Progenitor cell of endocrine pancreas (in vitro differentiated cells): ENCODE results near the gene GABRD. TPM values are rescaled to one million over a fixed set of nuclear protein-coding genes. Genes with fewer than 3 reads are reported as not detected.

Source experiments
- DNase-seq: peaks from one replicate; pipeline ENCODE4 v3.0.0; 2021; ENCODE audit warnings: low spot score; ENCODE audit not compliant: unreplicated experiment
- H3K27ac Mint-ChIP-seq: 2 replicates; pipeline ENCODE4 v1.8.0; 2021; ENCODE audit warnings: mild to moderate bottlenecking, moderate library complexity, mixed read lengths
- H3K27me3 Mint-ChIP-seq: 2 replicates; pipeline ENCODE4 v1.8.0; 2021; ENCODE audit warnings: mixed read lengths
- H3K36me3 Mint-ChIP-seq: 2 replicates; pipeline ENCODE4 v1.8.0; 2022; ENCODE audit warnings: mixed read lengths; ENCODE audit not compliant: insufficient read depth
- H3K4me1 Mint-ChIP-seq: 2 replicates; pipeline ENCODE4 v1.8.0; 2021; ENCODE audit warnings: low read depth, mixed read lengths
- H3K4me3 Mint-ChIP-seq: 2 replicates; pipeline ENCODE4 v1.8.0; 2021; ENCODE audit warnings: low read depth, mild to moderate bottlenecking, moderate library complexity, mixed read lengths
- H3K9me3 Mint-ChIP-seq: 2 replicates; pipeline ENCODE4 v1.8.0; 2021; ENCODE audit warnings: low read depth, mixed read lengths
- CTCF ChIP-seq: fragments of 200-600 bp; sonication (generic); IDR thresholded peaks from one replicate; pipeline ENCODE4 v1.5.0; 2021; ENCODE audit warnings: antibody characterized with exemption, mild to moderate bottlenecking; ENCODE audit not compliant: unreplicated experiment
- total RNA-seq: library from RNA; stranded (reverse); gene quantifications from 2 replicates; pipeline ENCODE4 v1.2.1, GENCODE V29; 2021

Gene GABRD
- total RNA-seq, 1 donor from 2014 or later: not detected

- no peaks in the 10 kb centered on the region for H3K9me3 Mint-ChIP-seq
- peak; percentile 70 for DNase-seq
- H3K36me3 Mint-ChIP-seq: no peaks in the 10 kb centered on the region
- TF ChIP-seq CTCF: no peak
- no peak within 1 kb of the TSS for H3K27ac Mint-ChIP-seq
- peak within 1 kb of the TSS; percentile 48 for H3K4me3 Mint-ChIP-seq
- H3K4me1 Mint-ChIP-seq: peaks cover 3% of the 10 kb centered on the region
- peaks cover 19% of the 10 kb centered on the region for H3K27me3 Mint-ChIP-seq
Observed at GRCh38 chr1:2003541-2004131, 15.5 kb upstream of the GABRD start, which contains the start of gene CFAP74. TSS of gene CFAP74 (minus strand) at chr1:2003786. CDS start at chr1:1990956, 12,830 bp downstream.

- Mint-ChIP-seq H3K4me1 (peaks cover 3% of the 10 kb centered on the region), H3K36me3 (no peaks in the 10 kb centered on the region), H3K4me3 (no peak overlapping the region), H3K27me3 (peaks cover 19% of the 10 kb centered on the region), H3K9me3 (no peaks in the 10 kb centered on the region), H3K27ac (no peak overlapping the region)
- DNase-seq: no peak
- TF ChIP-seq CTCF: no peak
Observed at GRCh38 chr1:2004856-2005255, 14.3 kb upstream of the GABRD start.

DNA sequence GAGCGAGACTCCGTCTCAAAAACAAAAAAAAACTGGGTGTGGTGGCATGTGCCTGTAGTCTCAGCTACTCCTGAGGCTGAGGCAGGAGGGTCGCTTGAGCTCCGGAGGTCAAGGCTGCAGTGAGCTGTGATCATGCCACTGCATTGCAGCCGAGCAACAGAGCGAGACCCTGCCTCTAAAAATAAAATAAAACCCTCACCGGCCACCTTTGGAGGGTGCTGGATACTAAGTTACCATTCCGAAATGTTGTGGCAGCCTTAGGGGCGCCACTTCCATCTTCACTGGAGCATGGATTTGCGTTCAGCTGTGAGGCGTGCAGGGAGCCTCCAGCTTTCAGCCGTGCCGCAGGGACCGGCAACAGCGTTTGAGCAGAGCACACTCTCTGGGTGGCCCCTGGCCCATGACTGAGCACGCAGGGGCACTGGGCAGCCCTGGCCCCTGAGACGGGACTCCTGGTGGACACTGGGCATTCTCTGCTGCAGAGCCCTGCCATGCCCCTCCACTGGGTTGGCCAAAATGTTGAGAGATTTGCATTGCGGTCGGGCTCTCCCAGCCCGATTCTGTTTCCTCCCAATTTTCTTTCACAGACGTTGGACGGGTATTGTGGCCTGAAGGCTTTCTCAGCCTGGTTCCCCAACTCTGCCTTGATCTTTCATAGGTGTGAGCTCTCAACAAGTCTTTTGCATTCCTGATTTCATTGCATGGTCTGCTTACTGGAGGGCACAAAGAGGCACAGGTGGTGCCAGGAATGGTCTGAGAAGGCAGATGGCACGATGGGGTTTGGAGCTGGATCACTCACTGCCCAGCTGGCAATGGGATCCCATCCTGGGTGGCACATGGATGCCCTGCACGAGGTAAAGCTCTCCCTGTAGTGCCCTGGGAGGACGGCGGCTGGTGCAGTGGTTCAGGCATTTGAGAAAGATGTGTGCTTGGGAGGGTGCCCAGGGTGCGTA is 9.8 kb upstream of the GABRD start:
- H3K4me1 Mint-ChIP-seq: no peaks in the 10 kb centered on the region
- DNase-seq: no peak
- TF ChIP-seq CTCF: no peak
- no peak overlapping the region for H3K27ac Mint-ChIP-seq
- peaks cover 40% of the 10 kb centered on the region for H3K27me3 Mint-ChIP-seq
- H3K36me3 Mint-ChIP-seq: no peaks in the 10 kb centered on the region
- H3K4me3 Mint-ChIP-seq: no peak overlapping the region
- H3K9me3 Mint-ChIP-seq: no peaks in the 10 kb centered on the region

DNA sequence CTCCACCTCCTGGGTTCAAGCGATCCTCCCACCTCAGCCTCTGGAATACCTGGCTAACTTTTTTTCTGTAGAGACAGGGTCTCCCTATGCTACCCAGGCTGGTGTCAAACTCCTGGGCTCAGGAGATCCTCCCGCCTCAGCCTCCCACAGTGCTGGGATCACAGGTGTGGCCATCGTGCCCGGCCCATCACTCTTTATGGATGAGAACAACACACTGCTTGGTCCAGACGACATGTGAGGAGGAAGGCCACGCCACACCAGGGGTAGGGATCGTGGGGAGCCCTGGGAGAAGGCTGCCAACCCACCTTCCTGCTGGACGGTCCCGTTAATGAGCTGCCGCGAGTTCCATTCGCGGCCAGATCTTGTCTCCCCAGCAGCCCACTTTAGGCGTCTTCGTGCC is 5.0 kb upstream of the GABRD start:
- no peak overlapping the region for H3K4me3 Mint-ChIP-seq
- peaks cover 70% of the 10 kb centered on the region for H3K27me3 Mint-ChIP-seq
- no peaks in the 10 kb centered on the region for H3K9me3 Mint-ChIP-seq
- DNase-seq: no peak
- TF ChIP-seq CTCF: no peak
- H3K4me1 Mint-ChIP-seq: no peaks in the 10 kb centered on the region
- H3K27ac Mint-ChIP-seq: no peak overlapping the region
- no peaks in the 10 kb centered on the region for H3K36me3 Mint-ChIP-seq

- Mint-ChIP-seq H3K4me3 (no peak overlapping the region), H3K27me3 (peaks cover 67% of the 10 kb centered on the region), H3K9me3 (no peaks in the 10 kb centered on the region), H3K36me3 (no peaks in the 10 kb centered on the region), H3K4me1 (no peaks in the 10 kb centered on the region), H3K27ac (no peak overlapping the region)
- no peak for DNase-seq
- TF ChIP-seq CTCF: no peak
Observed at GRCh38 chr1:2014741-2015735, 4.1 kb upstream of the GABRD start.
